ENCODE results near the gene MARCHF2.

DNA sequence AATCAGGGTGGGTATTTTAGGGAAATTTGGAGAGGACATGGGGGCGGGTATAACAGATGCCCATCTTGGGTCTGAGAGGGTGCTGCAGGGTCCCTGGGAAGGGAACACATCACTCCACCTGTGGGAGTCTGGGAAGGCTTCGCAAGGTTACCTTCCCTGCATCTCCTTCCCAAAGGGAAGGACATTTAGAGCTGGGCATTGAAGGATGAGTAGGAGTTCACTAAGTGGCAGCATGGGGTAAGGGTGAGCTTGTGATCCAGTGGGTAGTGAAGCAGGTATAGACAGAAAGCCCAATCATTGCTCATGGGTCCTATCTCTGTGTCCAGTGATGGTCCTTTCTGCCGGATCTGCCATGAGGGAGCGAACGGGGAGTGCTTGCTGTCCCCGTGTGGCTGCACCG lies 13.2 kb downstream of the MARCHF2 start:
- TF ChIP-seq TAF1 (IDR thresholded peaks at IDR 0.05; ENCODE audit: borderline replicate concordance, low read depth, low read length) (no peak), POLR2AphosphoS5 (IDR thresholded peaks at IDR 0.05; ENCODE audit: low read depth, low read length) (no peak)
